Loucy (cell line): ENCODE measurements around the gene RCN2.

ENCODE experiments used
- H2AFZ ChIP-seq: fragments of 200-600 bp; sonication (generic); 2 replicates; pipeline ENCODE4 v1.6.0; 2016; ENCODE audit warnings: antibody characterized with exemption, mild to moderate bottlenecking, low read length, moderate library complexity
- H3F3A ChIP-seq: fragments of 200-600 bp; 2 replicates; pipeline ENCODE4 v1.6.0; 2016; ENCODE audit warnings: antibody characterized with exemption, low read depth, mild to moderate bottlenecking
- H3K27me3 ChIP-seq: fragments of 200-600 bp; sonication (generic); 2 replicates; pipeline ENCODE4 v1.6.1; 2014; ENCODE audit warnings: low read length, mild to moderate bottlenecking; ENCODE audit not compliant: insufficient read depth, poor library complexity, severe bottlenecking
- H3K36me3 ChIP-seq: fragments of 200-600 bp; sonication (generic); 2 replicates; pipeline ENCODE4 v1.6.1; 2016; ENCODE audit warnings: low read length; ENCODE audit not compliant: insufficient read depth
- H3K4me1 ChIP-seq: fragments of 200-600 bp; sonication (generic); 2 replicates; pipeline ENCODE4 v1.5.1; 2014; ENCODE audit warnings: low read length, mild to moderate bottlenecking; ENCODE audit not compliant: insufficient read depth, poor library complexity, severe bottlenecking
- H3K4me2 ChIP-seq: fragments of 200-600 bp; sonication (generic); 2 replicates; pipeline ENCODE4 v1.6.0; 2014; ENCODE audit warnings: antibody characterized with exemption, low read length, low read depth, mild to moderate bottlenecking; ENCODE audit not compliant: poor library complexity, severe bottlenecking
- H3K4me3 ChIP-seq: fragments of 200-600 bp; sonication (generic); 2 replicates; pipeline ENCODE4 v1.5.1; 2014; ENCODE audit warnings: low read length, mild to moderate bottlenecking, mixed read lengths; ENCODE audit not compliant: poor library complexity, severe bottlenecking
- H3K79me2 ChIP-seq: fragments of 200-600 bp; sonication (generic); 2 replicates; pipeline ENCODE4 v1.6.1; 2014; ENCODE audit warnings: low read length; ENCODE audit not compliant: insufficient read depth
- H3K9ac ChIP-seq: fragments of 200-600 bp; sonication (generic); 2 replicates; pipeline ENCODE4 v1.6.0; 2014; ENCODE audit warnings: mild to moderate bottlenecking, low read depth, low read length, moderate library complexity; ENCODE audit not compliant: poor library complexity, severe bottlenecking
- H3K9me2 ChIP-seq: fragments of 200-600 bp; sonication (generic); replicated peaks from 2 replicates; pipeline ENCODE4 v1.6.1; 2016; ENCODE audit warnings: low read depth, low read length, mixed read lengths
- H3K9me3 ChIP-seq: fragments of 200-600 bp; sonication (generic); 2 replicates; pipeline ENCODE4 v1.6.1; 2014; ENCODE audit warnings: mild to moderate bottlenecking, antibody characterized with exemption, low read length, low read depth; ENCODE audit not compliant: insufficient read depth
- H4K20me1 ChIP-seq: fragments of 200-600 bp; sonication (generic); 2 replicates; pipeline ENCODE4 v1.6.0; 2014; ENCODE audit warnings: antibody characterized with exemption, low read length, mild to moderate bottlenecking; ENCODE audit not compliant: insufficient read depth, poor library complexity, severe bottlenecking
- CTCF ChIP-seq: fragments of 200-600 bp; sonication (generic); conservative IDR thresholded peaks from 2 replicates; pipeline ENCODE4 v1.5.1; 2014; ENCODE audit warnings: mild to moderate bottlenecking, antibody characterized with exemption, low read length
- EZH2phosphoT487 ChIP-seq: fragments of 200-600 bp; IDR thresholded peaks from 2 replicates; pipeline ENCODE4 v1.6.1; 2018; ENCODE audit warnings: antibody characterized with exemption, mild to moderate bottlenecking, moderate library complexity, borderline replicate concordance

RCN2 gene

DNA sequence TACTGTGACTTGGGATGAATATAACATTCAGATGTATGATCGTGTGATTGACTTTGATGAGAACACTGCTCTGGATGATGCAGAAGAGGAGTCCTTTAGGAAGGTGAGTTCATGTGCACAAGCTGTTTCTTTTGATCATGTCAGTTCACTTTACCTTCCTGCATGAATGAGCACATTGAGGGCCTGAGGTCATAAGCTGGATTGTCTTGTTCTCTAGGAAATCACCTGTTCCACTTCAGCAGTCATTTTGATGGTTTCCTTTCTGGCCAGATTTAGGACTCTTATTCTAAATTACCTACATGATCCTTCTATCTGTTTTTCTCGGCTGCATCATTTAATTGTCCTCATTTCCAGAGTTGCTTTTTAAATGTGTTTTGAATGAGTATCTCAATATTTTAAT, 4.1 kb downstream of the RCN2 start:
- H3F3A ChIP-seq, result no peaks in the 10 kb centered on the region
- H3K9me2 ChIP-seq, result no peaks in the 10 kb centered on the region
- no peak for TF ChIP-seq CTCF
- TF ChIP-seq EZH2phosphoT487, result no peak
- H3K79me2 ChIP-seq, result peaks cover 32% of the 10 kb centered on the region
- H3K4me1 ChIP-seq, result peaks cover 45% of the 10 kb centered on the region
- peak overlapping the region; percentile 49 for H3K4me2 ChIP-seq
- no peak overlapping the region for H2AFZ ChIP-seq
- H4K20me1 ChIP-seq, result peaks cover 24% of the 10 kb centered on the region
- H3K9me3 ChIP-seq, result no peaks in the 10 kb centered on the region
- no peaks in the 10 kb centered on the region; the same call in 1 of the 2 replicates for H3K36me3 ChIP-seq
- H3K9ac ChIP-seq, result no peak overlapping the region
- no peaks in the 10 kb centered on the region for H3K27me3 ChIP-seq
- H3K4me3 ChIP-seq, result peak overlapping the region; percentile 8

GRCh38 chr15:76936671-76937070, 5.1 kb downstream of the RCN2 start:
- no peaks in the 10 kb centered on the region for H3K9me2 ChIP-seq
- peaks cover 31% of the 10 kb centered on the region for H3K79me2 ChIP-seq
- H3F3A ChIP-seq, result no peaks in the 10 kb centered on the region
- H4K20me1 ChIP-seq, result peaks cover 24% of the 10 kb centered on the region
- H2AFZ ChIP-seq, result no peak overlapping the region
- TF ChIP-seq EZH2phosphoT487 (no peak), CTCF (no peak)
- no peak overlapping the region for H3K4me2 ChIP-seq
- H3K27me3 ChIP-seq, result no peaks in the 10 kb centered on the region
- H3K9me3 ChIP-seq, result no peaks in the 10 kb centered on the region
- H3K9ac ChIP-seq, result no peak overlapping the region
- no peak overlapping the region for H3K4me3 ChIP-seq
- H3K36me3 ChIP-seq, result no peaks in the 10 kb centered on the region; the same call in 1 of the 2 replicates
- H3K4me1 ChIP-seq, result peaks cover 40% of the 10 kb centered on the region

GRCh38 chr15:76938752-76939151, 7.2 kb downstream of the RCN2 start:
- Histone ChIP-seq H4K20me1 (peaks cover 8% of the 10 kb centered on the region), H3K4me2 (no peak overlapping the region), H3K27me3 (no peaks in the 10 kb centered on the region), H3K4me1 (peaks cover 25% of the 10 kb centered on the region), H3K9ac (no peak overlapping the region), H3F3A (no peaks in the 10 kb centered on the region), H3K79me2 (peaks cover 10% of the 10 kb centered on the region), H3K36me3 (no peaks in the 10 kb centered on the region; the same call in 1 of the 2 replicates), H3K9me2 (no peaks in the 10 kb centered on the region), H3K4me3 (no peak overlapping the region), H3K9me3 (no peaks in the 10 kb centered on the region), H2AFZ (no peak overlapping the region)
- TF ChIP-seq EZH2phosphoT487 (no peak), CTCF (no peak)
